Heart right ventricle (tissue), 16 donors: ENCODE measurements around the gene CD68. TPM values are rescaled to one million over a fixed set of nuclear protein-coding genes. Genes with fewer than 3 reads are reported as not detected.

Experiments used
- ATAC-seq, 8 donors: fragments of 200-7000 bp; cut with Tn5 transposase; one replicate each; pipeline ENCODE4 v1.9.1; 2020; ENCODE audit warnings: mild to moderate bottlenecking in 8 of 8, moderate library complexity in 8 of 8, moderate number of reproducible peaks in 1 of 8
- DNase-seq, 2 donors: peaks; one replicate each; pipeline ENCODE4 v3.0.0-alpha.2; 2020
- H3K27ac ChIP-seq, 10 donors: fragments of 200-600 bp; sonication (generic) in 2 of 10; one replicate each; pipeline versions ENCODE4 v1.5.0 to v1.8.0; 2020 to 2022; ENCODE audit warnings: mild to moderate bottlenecking in 3 of 10
- H3K27me3 ChIP-seq, 7 donors: fragments of 200-600 bp; one replicate each; pipeline ENCODE4 v1.8.0; 2021 to 2022; ENCODE audit warnings: mild to moderate bottlenecking in 2 of 7
- H3K36me3 ChIP-seq, 9 donors: fragments of 200-600 bp; sonication (generic) in 1 of 9; one replicate each; pipeline versions ENCODE4 v1.5.0 to v1.8.0; 2020 to 2022; ENCODE audit warnings: mild to moderate bottlenecking in 2 of 9
- H3K4me1 ChIP-seq, 9 donors: fragments of 200-600 bp; sonication (generic) in 1 of 9; one replicate each; pipeline versions ENCODE4 v1.5.0 to v1.8.0; 2020 to 2022; ENCODE audit warnings: mild to moderate bottlenecking in 4 of 9
- H3K4me3 ChIP-seq, 10 donors: fragments of 200-600 bp; sonication (generic) in 2 of 10; one replicate each; pipeline versions ENCODE4 v1.5.0 to v1.8.0; 2020 to 2022; ENCODE audit warnings: mild to moderate bottlenecking in 7 of 10, moderate library complexity in 2 of 10
- H3K9me3 ChIP-seq, 11 donors: fragments of 200-600 bp in 10 of 11; sonication (generic) in 2 of 11; one replicate each; pipeline versions ENCODE4 v1.5.0 to v1.8.0; 2013 to 2022; ENCODE audit warnings: mild to moderate bottlenecking in 2 of 11, control low read depth in 1 of 11, moderate library complexity in 1 of 11
- CTCF ChIP-seq, 9 donors: fragments of 200-600 bp; sonication (generic) in 2 of 9; IDR thresholded peaks; one replicate each; pipeline versions ENCODE4 v1.5.0 to v1.8.0; 2021 to 2022; ENCODE audit warnings: antibody characterized with exemption in 9 of 9, mild to moderate bottlenecking in 5 of 9, moderate library complexity in 1 of 9
- WGBS, 2 donors: extraction: QIAGEN DNeasy Blood & Tissue Kit; methylation state at CpG; one replicate each; pipeline ENCODE4 v1.1.7; 2013; ENCODE audit warnings: inconsistent platforms in 1 of 2; 5-methylcytosine and 5-hydroxymethylcytosine counted together
- intact Hi-C, 10 donors: fragments of 100-400 bp; cut with DNase I; formaldehyde crosslinking; loops; one replicate each; pipeline versions ENCODE4 v1.11.1 to v1.14.2; 2022
- polyA plus RNA-seq, 2 donors: library from polyadenylated mRNA; stranded (reverse); fragments of 200-250 nt; gene quantifications; one replicate each; pipeline ENCODE4 v1.2.3, GENCODE V29; 2013
- total RNA-seq, 10 donors: library from RNA; stranded (reverse); fragmentation: NEBNext Ultra II Directional in 3 of 10; extraction: Animal tissue kit (Norgen Biotek cat#: 25700) in 3 of 10; gene quantifications; one replicate each; pipeline versions ENCODE4 v1.2.1 to v1.2.4, GENCODE V29; 2021 to 2023
- donor health status: Arrhythmogenic right ventricular cardiomyopathy.
- donor health status: ischemic (EF 13 %, LVEDD 7.1; RV severe dilation, severe dysfunction).
- donor health status: healthy with polysubstance abuse.
- donor health status: DM: no; HTN: yes; CAD: no.
- donor health status: DM: no; HTN: no; CAD: no.
- donor health status: ischemic (EF 25% LVEDD 6.9; RV normal size, moderate dysfunction).
- donor health status: ischemic (EF 25% LVEDD 5.7; RV mildly dilated, moderate dysfunction).
- donor health status: healthy.
- donor health status: DM: yes; HTN: yes; CAD: no.
- donor health status: Ischemic cardiomyopathy.
- donor health status: ischemic (EF 35%, LVEDD 5.7; RV mildly dilated, moderate dysfunction).
- donor health status: nonischemic (EF 11% LVEDD 7.7; RV severe dilation, severe dysfunction).
- donor health status: DM: yes; HTN: yes; CAD: no.
- donor health status: PGD.
- donor health status: ischemic (EF 29% LVEDD 5.4; RV normal size, mild dysfunction).
- donor health status: nonischemic (EF 23%, LVEDD 6.1; RV moderate dilation, normal function).

CD68 gene
- total and polyA plus RNA-seq, 12 donors: 4.7 to 128 (median 16.1) TPM

- H3K4me1 ChIP-seq: peaks cover 13 to 58% (median 43%) of the 10 kb centered on the region in 9 donors
- intact Hi-C loops: loop anchor here in 3 of 10 donors (2.0 to 10.0 kb wide), 3 partner anchors 73 to 153 kb away; partner anchors contain the start of genes FGF11 (in 2 of the 3) and TMEM102 (in 2 of the 3)
- WGBS, 2 donors: 72 to 75% methylated on average over 12 of the region's 12 CpGs
These were observed 8.1 kb downstream of the CD68 start for GRCh38 chr17:7587420-7588151.

GRCh38 chr17:7588553-7589203 is 9.2 kb downstream of the CD68 start:
- ATAC-seq (peak in 3 of 8 donors; percentile 0 to 22 (median 2)), DNase-seq (no peak)
- H3K4me1 ChIP-seq: peaks cover 8 to 49% (median 35%) of the 10 kb centered on the region in 9 donors
- H3K36me3 ChIP-seq: peaks cover 4 to 74% (median 24%) of the 10 kb centered on the region in 9 donors
- H3K27ac ChIP-seq: peak overlapping the region in 9 of 10 donors; percentile 8 to 68 (median 57)
- H3K4me3 ChIP-seq: peak overlapping the region in 9 of 10 donors; percentile 27 to 58 (median 49)
- 64 to 65% methylated on average over 30 of the region's 30 CpGs for WGBS, 2 donors
- H3K9me3 ChIP-seq: no peaks in the 10 kb centered on the region
- intact Hi-C loops: loop anchor here in 4 of 10 donors (1.0 to 10.0 kb wide), 4 partner anchors 74 to 154 kb away; partner anchors contain the start of genes FGF11 (in 2 of the 4) and TMEM102 (in 2 of the 4)
- H3K27me3 ChIP-seq: no peaks in the 10 kb centered on the region
- TF ChIP-seq CTCF (IDR thresholded peaks at IDR 0.05): no peak

More at GRCh38 chr17:7587420-7588151, 8.1 kb downstream of the CD68 start:
- Histone ChIP-seq H3K36me3 (peaks cover 0 to 63% (median 15%) of the 10 kb centered on the region in 9 donors), H3K27me3 (no peaks in the 10 kb centered on the region), H3K27ac (peak overlapping the region in 8 of 10 donors; percentile 35 to 70 (median 63)), H3K4me3 (no peak overlapping the region), H3K9me3 (no peaks in the 10 kb centered on the region)
- ATAC-seq: no peak
- no peak for DNase-seq
- no peak for TF ChIP-seq CTCF (IDR thresholded peaks at IDR 0.05)

GRCh38 chr17:7589204-7589868 is 9.9 kb downstream of the CD68 start:
- H3K4me1 ChIP-seq: peaks cover 8 to 47% (median 33%) of the 10 kb centered on the region in 9 donors
- intact Hi-C loops: loop anchor here in 4 of 10 donors (1.0 to 10.0 kb wide), 4 partner anchors 75 to 155 kb away; partner anchors contain the start of genes FGF11 (in 2 of the 4) and TMEM102 (in 2 of the 4)

More at GRCh38 chr17:7589204-7589868, 9.9 kb downstream of the CD68 start:
- peak; percentile 80 to 85 for DNase-seq
- Histone ChIP-seq H3K36me3 (peaks cover 4 to 81% (median 31%) of the 10 kb centered on the region in 9 donors), H3K9me3 (no peaks in the 10 kb centered on the region), H3K4me3 (peak overlapping the region in 9 of 10 donors; percentile 27 to 58 (median 49)), H3K27me3 (no peaks in the 10 kb centered on the region), H3K27ac (peak overlapping the region in 9 of 10 donors; percentile 8 to 68 (median 57))
- ATAC-seq: peak; percentile 79 to 88 (median 84)
- WGBS, 2 donors: 14 to 17% methylated on average over 53 to 56 of the region's 56 CpGs
- peak; percentile 63 to 96 (median 91) for TF ChIP-seq CTCF (IDR thresholded peaks at IDR 0.05)
